Measurements from ENCODE around the gene SLC24A1. TPM values are rescaled to one million over a fixed set of nuclear protein-coding genes. Genes with fewer than 3 reads are reported as not detected.

Gene SLC24A1
- total RNA-seq, 2 experiments from 2014 or later: 8.8 to 13.5 TPM

DNA sequence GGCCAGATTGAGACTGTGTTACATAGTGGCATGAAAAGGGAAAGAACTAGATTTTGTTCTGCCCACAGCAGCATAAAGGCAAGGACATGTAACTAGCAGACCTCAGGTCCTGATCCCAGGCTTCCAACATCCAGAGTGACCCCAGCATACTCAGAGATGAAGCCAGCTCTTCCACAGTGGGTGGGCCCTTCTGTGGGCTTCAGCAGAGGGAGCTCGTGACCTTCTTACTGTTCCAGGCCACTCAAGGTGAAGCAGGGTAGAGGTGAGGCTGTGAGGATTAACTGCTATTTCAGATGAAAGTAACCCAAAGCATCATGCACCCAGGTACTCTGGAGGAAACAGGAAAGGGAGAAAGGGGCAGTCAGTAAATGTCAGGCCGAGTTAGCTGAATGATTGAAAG is 905 bp upstream of the SLC24A1 start:
- Mint-ChIP-seq H3K36me3 (peaks cover 11% of the 10 kb centered on the region), H3K27me3 (no peaks in the 10 kb centered on the region), H3K27ac (no peak overlapping the region), H3K4me1 (ENCODE audit: low read depth) (no peaks in the 10 kb centered on the region), H3K9me3 (no peaks in the 10 kb centered on the region), H3K4me3 (no peak overlapping the region)
- no peak for DNase-seq
- intact Hi-C loops (cut with micrococcal nuclease): no loop called here
- ChIA-PET CTCF (interaction anchor here (1.5 kb wide), 1 partner anchor 17 kb away, joined by 4 read pairs; no protein-coding TSS in a partner anchor), POLR2A (interaction anchor here (1.8 kb wide), 1 partner anchor 9 kb away, joined by 7 read pairs; the partner anchor contains the start of gene INTS14)

DNA sequence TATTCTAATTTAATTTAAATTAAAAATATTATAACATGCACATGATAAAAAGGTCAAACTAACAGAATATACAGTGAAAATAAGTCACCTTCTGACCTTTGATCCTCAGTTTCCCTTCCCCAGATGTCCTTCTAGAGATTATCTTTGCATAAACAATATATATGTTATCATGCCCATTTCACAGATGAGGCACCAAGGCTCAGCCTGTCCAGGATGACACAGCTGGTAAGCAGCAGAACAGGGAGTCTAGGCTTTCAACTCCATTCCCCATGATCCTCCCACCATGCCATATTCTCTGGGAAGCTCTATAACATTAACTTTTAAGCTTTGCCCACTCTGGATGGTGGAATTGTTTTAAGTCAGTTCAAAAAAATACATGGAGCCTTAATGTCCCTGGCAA is 1.4 kb downstream of the SLC24A1 start:
- Mint-ChIP-seq H3K27ac (no peak overlapping the region), H3K4me1 (ENCODE audit: low read depth) (no peaks in the 10 kb centered on the region), H3K27me3 (no peaks in the 10 kb centered on the region), H3K36me3 (peaks cover 10% of the 10 kb centered on the region), H3K9me3 (no peaks in the 10 kb centered on the region), H3K4me3 (no peak overlapping the region)
- ChIA-PET POLR2A (no interaction called here), CTCF (interaction anchor here (1.6 kb wide), 1 partner anchor 15 kb away, joined by 6 read pairs; no protein-coding TSS in a partner anchor)
- intact Hi-C loops (cut with micrococcal nuclease): no loop called here
- no peak for DNase-seq

DNA sequence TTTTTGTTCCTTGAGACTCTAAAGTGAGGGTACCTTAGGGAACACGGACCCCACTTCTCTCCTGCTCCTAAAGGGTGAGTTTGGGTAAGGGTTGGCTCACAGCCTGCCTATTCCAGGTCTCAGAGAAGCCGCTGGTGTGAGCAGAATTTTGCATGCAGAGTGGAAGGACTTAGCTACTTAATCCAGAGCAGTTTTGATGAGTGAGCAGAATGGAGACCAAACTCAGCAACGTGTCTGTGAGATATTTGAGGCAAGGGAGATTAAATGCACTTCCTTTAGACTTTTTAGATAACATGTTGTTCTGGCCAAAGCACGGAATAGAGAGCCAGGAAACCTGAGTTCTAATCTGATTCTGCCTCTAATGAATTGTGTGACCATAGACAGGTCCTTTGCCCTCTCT is 5.1 kb downstream of the SLC24A1 start:
- Mint-ChIP-seq H3K27me3 (no peaks in the 10 kb centered on the region), H3K9me3 (no peaks in the 10 kb centered on the region), H3K4me1 (ENCODE audit: low read depth) (peaks cover 16% of the 10 kb centered on the region), H3K4me3 (no peak overlapping the region), H3K36me3 (peaks cover 10% of the 10 kb centered on the region), H3K27ac (no peak overlapping the region)
- no peak for DNase-seq
- ChIA-PET POLR2A (no interaction called here), CTCF (no interaction called here)
- intact Hi-C loops (cut with micrococcal nuclease): no loop called here

DNA sequence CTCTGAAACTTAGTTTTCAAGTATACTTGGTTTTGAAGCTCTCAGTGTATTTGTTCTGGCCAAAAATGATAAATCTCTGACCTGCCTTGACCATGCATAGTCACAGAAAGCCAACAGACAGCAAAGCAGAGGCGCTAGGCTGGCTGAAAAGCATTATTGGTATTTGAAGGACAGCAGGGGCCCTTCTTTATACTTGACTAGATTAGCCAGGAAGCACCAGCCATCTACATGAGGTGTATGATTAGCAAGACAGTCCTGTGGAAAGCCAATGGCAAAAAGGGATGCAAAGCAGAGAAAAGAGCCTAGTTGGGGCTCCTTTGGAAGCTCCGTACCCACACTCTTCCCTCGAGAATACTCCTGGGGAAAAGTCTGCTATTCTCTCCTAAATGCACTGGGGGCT is 7.8 kb downstream of the SLC24A1 start:
- no peak for DNase-seq
- peaks cover 22% of the 10 kb centered on the region for H3K4me1 Mint-ChIP-seq (ENCODE audit: low read depth)
- no peaks in the 10 kb centered on the region for H3K27me3 Mint-ChIP-seq
- POLR2A ChIA-PET: no interaction called here
- CTCF ChIA-PET: interaction anchor here (1.0 to 1.8 kb wide), 2 partner anchors 9 to 233 kb away, joined by 5 to 6 read pairs; no protein-coding TSS in a partner anchor
- no peaks in the 10 kb centered on the region for H3K9me3 Mint-ChIP-seq
- no peak overlapping the region for H3K4me3 Mint-ChIP-seq
- H3K27ac Mint-ChIP-seq: no peak overlapping the region
- peaks cover 7% of the 10 kb centered on the region for H3K36me3 Mint-ChIP-seq
- intact Hi-C loops (cut with micrococcal nuclease): no loop called here

DNA sequence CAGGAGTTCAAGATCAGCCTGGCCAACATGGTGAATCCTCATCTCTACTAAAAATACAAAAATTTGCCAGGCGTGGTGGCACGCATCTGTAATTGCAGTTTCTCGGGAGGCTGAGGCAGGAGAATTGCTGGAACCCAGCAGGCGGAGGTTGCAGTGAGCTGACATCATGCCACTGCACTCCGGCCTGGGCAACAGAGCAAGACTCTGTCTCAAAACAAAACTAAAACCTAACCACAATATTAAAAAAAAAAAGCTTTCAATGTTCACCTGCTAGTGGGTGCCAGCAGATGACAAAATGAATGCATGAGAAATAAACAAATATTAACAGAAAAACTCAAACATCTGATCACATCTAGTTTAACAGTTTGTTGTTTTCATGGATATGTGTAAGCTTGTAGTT is 9.0 kb downstream of the SLC24A1 start:
- intact Hi-C loops (cut with micrococcal nuclease): no loop called here
- H3K9me3 Mint-ChIP-seq: no peaks in the 10 kb centered on the region
- peak; percentile 33 for DNase-seq

DNA sequence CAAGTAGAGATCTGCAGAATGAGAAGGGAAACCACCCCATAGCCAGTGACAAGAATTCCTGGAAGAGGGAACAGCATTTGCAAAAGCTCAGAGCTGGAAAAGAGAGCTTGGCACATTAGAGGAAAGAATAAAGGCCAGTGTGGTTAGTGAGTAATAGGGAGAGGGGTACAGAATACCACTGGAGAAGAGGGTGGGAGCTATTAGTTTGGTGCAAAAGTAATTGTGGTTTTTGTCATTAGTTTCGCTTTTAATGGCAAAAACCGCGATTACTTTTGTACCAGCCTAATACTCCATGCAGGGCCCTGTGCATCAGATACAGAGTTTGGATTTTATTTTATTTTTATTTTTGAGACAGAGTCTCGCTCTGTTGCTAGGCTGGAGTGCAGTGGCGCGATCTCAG is 9.8 kb downstream of the SLC24A1 start:
- CTCF ChIA-PET: interaction anchor here (0.6 to 2.2 kb wide), 2 partner anchors 231 to 237 kb away, joined by 3 to 8 read pairs; no protein-coding TSS in a partner anchor
- intact Hi-C loops (cut with micrococcal nuclease): no loop called here
- Mint-ChIP-seq H3K36me3 (no peaks in the 10 kb centered on the region), H3K4me1 (ENCODE audit: low read depth) (peaks cover 22% of the 10 kb centered on the region), H3K9me3 (no peaks in the 10 kb centered on the region), H3K4me3 (no peak overlapping the region), H3K27ac (no peak overlapping the region), H3K27me3 (no peaks in the 10 kb centered on the region)
- POLR2A ChIA-PET: interaction anchor here (1.0 kb wide), 1 partner anchor 20 kb away, joined by 5 read pairs; the partner anchor contains the start of gene INTS14
- no peak for DNase-seq

More for the DNA sequence above, 9.0 kb downstream of the SLC24A1 start:
- CTCF ChIA-PET: no interaction called here
- no peaks in the 10 kb centered on the region for H3K27me3 Mint-ChIP-seq
- POLR2A ChIA-PET: no interaction called here
- H3K36me3 Mint-ChIP-seq: peaks cover under 1% of the 10 kb centered on the region
- no peak overlapping the region for H3K4me3 Mint-ChIP-seq
- no peak overlapping the region for H3K27ac Mint-ChIP-seq
- H3K4me1 Mint-ChIP-seq (ENCODE audit: low read depth): peaks cover 22% of the 10 kb centered on the region

DNA sequence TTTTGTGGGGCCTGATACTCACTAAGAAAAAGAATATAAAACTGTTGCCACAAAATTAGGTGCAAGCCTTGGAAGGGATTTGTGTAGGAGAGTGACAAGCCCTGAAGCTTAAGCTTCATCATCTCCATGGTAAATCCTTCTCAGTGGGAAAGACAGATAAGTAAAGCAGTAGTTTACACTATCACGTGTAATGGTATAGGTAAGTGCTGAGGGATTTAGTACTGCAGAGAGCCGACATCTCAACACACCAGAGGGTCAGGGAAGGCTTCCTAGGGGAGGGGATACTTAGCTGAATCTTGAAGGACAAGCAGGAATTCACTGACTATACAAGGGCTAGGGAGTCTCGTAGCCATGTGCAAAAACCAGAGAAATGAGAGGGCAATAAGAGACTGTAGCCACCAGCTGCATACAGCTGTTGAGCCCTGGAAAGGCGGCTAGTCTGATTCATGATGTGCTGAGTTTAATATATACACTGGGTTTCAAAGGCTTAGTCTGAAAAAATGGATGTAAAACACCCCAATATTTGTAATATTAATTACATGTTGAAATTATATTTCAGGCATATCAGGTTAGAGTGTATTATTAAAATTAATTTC is 11.1 kb downstream of the SLC24A1 start:
- H3K9me3 Mint-ChIP-seq: no peaks in the 10 kb centered on the region
- ChIA-PET POLR2A (no interaction called here), CTCF (interaction anchor here (0.8 to 2.2 kb wide), 2 partner anchors 224 to 230 kb away, joined by 3 to 8 read pairs; no protein-coding TSS in a partner anchor)
- H3K27me3 Mint-ChIP-seq: no peaks in the 10 kb centered on the region
- no peak overlapping the region for H3K27ac Mint-ChIP-seq
- peaks cover 22% of the 10 kb centered on the region for H3K4me1 Mint-ChIP-seq (ENCODE audit: low read depth)
- no peaks in the 10 kb centered on the region for H3K36me3 Mint-ChIP-seq
- intact Hi-C loops (cut with micrococcal nuclease): no loop called here
- H3K4me3 Mint-ChIP-seq: no peak overlapping the region
- DNase-seq: no peak

DNA sequence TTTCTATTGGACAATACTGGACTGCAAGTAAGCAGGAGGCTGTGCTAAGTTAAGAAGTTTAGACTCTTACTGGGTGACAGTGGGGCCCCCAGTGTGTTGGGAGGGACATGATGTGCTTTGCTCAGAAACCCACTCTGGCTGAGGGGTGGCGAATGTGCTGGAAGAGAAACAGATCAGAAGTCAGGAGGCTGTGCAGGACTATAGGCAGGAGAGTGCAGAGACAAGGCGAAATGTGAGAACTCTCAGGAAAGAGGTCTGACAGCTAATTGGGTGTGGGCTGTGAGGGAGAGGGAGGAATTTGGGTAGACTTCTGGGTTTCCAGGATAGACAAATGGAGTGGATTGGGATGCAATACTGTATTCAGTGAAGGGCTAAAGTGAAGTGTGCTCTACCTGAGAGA is 12.0 kb downstream of the SLC24A1 start:
- Mint-ChIP-seq H3K27ac (no peak overlapping the region), H3K4me1 (ENCODE audit: low read depth) (peaks cover 28% of the 10 kb centered on the region), H3K36me3 (no peaks in the 10 kb centered on the region), H3K9me3 (no peaks in the 10 kb centered on the region), H3K27me3 (no peaks in the 10 kb centered on the region), H3K4me3 (no peak overlapping the region)
- ChIA-PET POLR2A (interaction anchor here (0.7 kb wide), 1 partner anchor 15 kb away, joined by 4 read pairs; no protein-coding TSS in a partner anchor), CTCF (interaction anchor here (0.8 kb wide), 1 partner anchor 223 kb away, joined by 3 read pairs; no protein-coding TSS in a partner anchor)
- DNase-seq: no peak
- intact Hi-C loops (cut with micrococcal nuclease): no loop called here

DNA sequence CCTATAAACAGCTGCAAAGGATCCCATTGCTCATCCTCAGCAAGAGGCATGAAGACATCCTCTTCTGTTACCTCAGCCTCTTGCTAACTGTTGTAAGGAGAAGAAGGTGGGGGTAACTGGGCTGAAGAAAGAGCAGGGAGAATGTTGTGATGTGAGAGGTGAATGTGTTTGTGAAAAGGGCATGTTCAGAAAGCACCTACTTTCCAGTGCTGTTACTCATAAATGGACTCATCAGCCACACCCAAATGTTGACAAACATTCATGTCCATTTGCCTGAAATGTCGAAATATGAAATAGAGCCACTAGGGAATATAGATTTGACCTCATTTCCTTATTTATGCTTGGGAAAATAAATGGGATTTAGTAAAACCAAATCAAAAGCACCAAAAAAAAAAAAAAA is 12.6 kb downstream of the SLC24A1 start:
- no peak for DNase-seq
- Mint-ChIP-seq H3K4me3 (no peak overlapping the region), H3K36me3 (no peaks in the 10 kb centered on the region), H3K27me3 (no peaks in the 10 kb centered on the region), H3K9me3 (no peaks in the 10 kb centered on the region), H3K27ac (no peak overlapping the region), H3K4me1 (ENCODE audit: low read depth) (peaks cover 28% of the 10 kb centered on the region)
- intact Hi-C loops (cut with micrococcal nuclease): no loop called here
- ChIA-PET POLR2A (interaction anchor here (0.7 kb wide), 1 partner anchor 15 kb away, joined by 4 read pairs; no protein-coding TSS in a partner anchor), CTCF (no interaction called here)

- ChIA-PET CTCF (interaction anchor here (0.7 to 4.2 kb wide), 23 partner anchors 8 to 570 kb away, joined by 3 to 38 read pairs (median 5); partner anchors contain the start of genes INTS14, RAB11A and SLC24A1), POLR2A (interaction anchor here (1.6 kb wide), 1 partner anchor 26 kb away, joined by 3 read pairs; no protein-coding TSS in a partner anchor)
- peaks cover 6% of the 10 kb centered on the region for H3K4me1 Mint-ChIP-seq (ENCODE audit: low read depth)
- no peaks in the 10 kb centered on the region for H3K36me3 Mint-ChIP-seq
- DNase-seq: no peak
- intact Hi-C loops (cut with micrococcal nuclease): loop anchor here (1.0 to 5.0 kb wide), 3 partner anchors 191 to 554 kb away; no protein-coding TSS in a partner anchor
- no peaks in the 10 kb centered on the region for H3K9me3 Mint-ChIP-seq
- H3K27me3 Mint-ChIP-seq: no peaks in the 10 kb centered on the region
- no peak overlapping the region for H3K27ac Mint-ChIP-seq
- H3K4me3 Mint-ChIP-seq: no peak overlapping the region
These were observed 16.4 kb downstream of the SLC24A1 start for GRCh38 chr15:65638109-65638508.

DNA sequence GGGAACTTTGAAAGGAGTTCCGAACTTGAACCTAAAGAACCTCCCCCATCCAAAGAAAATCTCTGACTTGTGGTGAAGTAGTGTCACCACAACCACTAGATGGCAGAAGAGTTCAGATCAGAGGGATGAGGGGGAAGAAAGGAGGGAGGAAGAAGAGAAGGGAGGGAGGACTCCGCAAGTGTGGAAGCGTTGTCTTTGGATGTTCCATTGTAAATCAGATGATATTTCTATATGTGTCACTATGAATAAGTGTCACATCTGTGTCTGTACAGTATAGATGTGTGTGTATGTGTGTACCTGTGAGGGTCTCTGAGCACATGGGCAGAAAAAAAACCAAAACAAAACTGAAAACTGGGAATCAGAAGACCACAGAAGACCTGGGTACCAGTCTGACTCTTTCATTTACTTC is 16.9 kb downstream of the SLC24A1 start:
- no peaks in the 10 kb centered on the region for H3K27me3 Mint-ChIP-seq
- no peak overlapping the region for H3K27ac Mint-ChIP-seq
- H3K36me3 Mint-ChIP-seq: no peaks in the 10 kb centered on the region
- intact Hi-C loops (cut with micrococcal nuclease): loop anchor here (1.0 to 5.0 kb wide), 3 partner anchors 190 to 554 kb away; no protein-coding TSS in a partner anchor
- ChIA-PET POLR2A (interaction anchor here (1.6 kb wide), 1 partner anchor 25 kb away, joined by 3 read pairs; no protein-coding TSS in a partner anchor), CTCF (interaction anchor here (0.7 to 4.2 kb wide), 22 partner anchors 9 to 649 kb away, joined by 3 to 38 read pairs (median 5); partner anchors contain the start of genes INTS14 and RAB11A)
- H3K9me3 Mint-ChIP-seq: no peaks in the 10 kb centered on the region
- peak; percentile 33 for DNase-seq
- peaks cover 6% of the 10 kb centered on the region for H3K4me1 Mint-ChIP-seq (ENCODE audit: low read depth)
- no peak overlapping the region for H3K4me3 Mint-ChIP-seq

GRCh38 chr15:65639509-65639908 is 17.8 kb downstream of the SLC24A1 start:
- no peak for DNase-seq
- no peaks in the 10 kb centered on the region for H3K27me3 Mint-ChIP-seq
- no peak overlapping the region for H3K27ac Mint-ChIP-seq
- intact Hi-C loops (cut with micrococcal nuclease): loop anchor here (2.0 to 5.0 kb wide), 2 partner anchors 189 to 553 kb away; no protein-coding TSS in a partner anchor
- peaks cover 6% of the 10 kb centered on the region for H3K4me1 Mint-ChIP-seq (ENCODE audit: low read depth)
- CTCF ChIA-PET: interaction anchor here (0.8 to 4.2 kb wide), 11 partner anchors 10 to 648 kb away, joined by 4 to 38 read pairs (median 6); partner anchors contain the start of gene INTS14
- H3K4me3 Mint-ChIP-seq: no peak overlapping the region
- no peaks in the 10 kb centered on the region for H3K9me3 Mint-ChIP-seq
- H3K36me3 Mint-ChIP-seq: no peaks in the 10 kb centered on the region
- POLR2A ChIA-PET: no interaction called here
